OCI-LY3 (cell line): Measurements from ENCODE around the gene SDK2.

Source experiments
- H2AFZ ChIP-seq: fragments of 200-600, 300-600 bp; shearing (Covaris generic); 2 replicates; pipeline ENCODE4 v1.6.0; 2014; ENCODE audit warnings: antibody characterized with exemption, low read depth, low read length
- H3K27ac ChIP-seq: fragments of 200-600, 300-600 bp; sonication (generic); 2 replicates; pipeline ENCODE4 v1.5.1; 2014; ENCODE audit warnings: mild to moderate bottlenecking, low read length, moderate library complexity, mixed read lengths
- H3K27me3 ChIP-seq: fragments of 200-600, 300-600 bp; sonication (generic); 2 replicates; pipeline ENCODE4 v1.6.1; 2014; ENCODE audit warnings: low read depth, low read length, mixed read lengths
- H3K36me3 ChIP-seq: fragments of 200-600, 300-600 bp; sonication (generic); replicated peaks from 2 replicates; pipeline ENCODE3; 2014; ENCODE audit warnings: low read depth, low read length, mixed read lengths
- H3K4me1 ChIP-seq: fragments of 300-600, 200-600 bp; sonication (generic); 2 replicates; pipeline ENCODE4 v1.6.1; 2014; ENCODE audit warnings: low read length, mixed read lengths
- H3K4me2 ChIP-seq: fragments of 200-600, 300-600 bp; sonication (generic); 2 replicates; pipeline ENCODE4 v1.6.1; 2014; ENCODE audit warnings: low read length, mixed read lengths
- H3K4me3 ChIP-seq: fragments of 300-600, 200-600 bp; sonication (generic); 2 replicates; pipeline ENCODE4 v1.5.1; 2014; ENCODE audit warnings: antibody characterized with exemption, mild to moderate bottlenecking, low read length, moderate library complexity
- H3K79me2 ChIP-seq: fragments of 300-600, 200-600 bp; shearing (Covaris generic); 2 replicates; pipeline ENCODE4 v1.6.1; 2014; ENCODE audit warnings: mild to moderate bottlenecking, low read length, mixed read lengths
- H3K9ac ChIP-seq: fragments of 300-600, 200-600 bp; shearing (Covaris generic); 2 replicates; pipeline ENCODE4 v1.6.0; 2014; ENCODE audit warnings: mild to moderate bottlenecking, low read length, moderate library complexity
- H3K9me3 ChIP-seq: fragments of 200-600, 300-600 bp; shearing (Covaris generic); 2 replicates; pipeline ENCODE4 v1.6.1; 2014; ENCODE audit warnings: low read length, mixed read lengths; ENCODE audit not compliant: insufficient read depth
- H4K20me1 ChIP-seq: fragments of 200-600, 300-600 bp; sonication (generic); 2 replicates; pipeline ENCODE4 v1.6.1; 2016; ENCODE audit warnings: low read length, mixed read lengths; ENCODE audit not compliant: insufficient read depth
- CTCF ChIP-seq: fragments of 200-600, 300-600 bp; sonication (generic); IDR thresholded peaks from 2 replicates; pipeline ENCODE4 v1.5.1; 2014; ENCODE audit warnings: antibody characterized with exemption, low read length, low read depth
- EZH2phosphoT487 ChIP-seq: fragments of 200-600 bp; shearing (Covaris generic); IDR thresholded peaks from 2 replicates; pipeline ENCODE4 v1.6.1; 2018; ENCODE audit warnings: antibody characterized with exemption, mixed run types, low read depth

SDK2 gene

GRCh38 chr17:73284906-73285602 is 359.2 kb downstream of the SDK2 start:
- no peaks in the 10 kb centered on the region for H3K9me3 ChIP-seq
- H3K27ac ChIP-seq: no peak overlapping the region
- peaks cover 27% of the 10 kb centered on the region for H3K4me1 ChIP-seq
- peaks cover 8% of the 10 kb centered on the region for H3K27me3 ChIP-seq
- H3K79me2 ChIP-seq: no peaks in the 10 kb centered on the region
- H2AFZ ChIP-seq: no peak overlapping the region
- no peak overlapping the region for H3K9ac ChIP-seq
- H3K4me2 ChIP-seq: no peak overlapping the region
- TF ChIP-seq CTCF: no peak
- no peak for TF ChIP-seq EZH2phosphoT487
- no peak overlapping the region for H3K4me3 ChIP-seq
- H3K36me3 ChIP-seq: no peaks in the 10 kb centered on the region
- H4K20me1 ChIP-seq: no peaks in the 10 kb centered on the region
